GM20000 (cell line): ENCODE measurements around the gene ARHGEF26.
A peak's percentile ranks its signal among the peaks of the same experiment; 100 is the strongest.

ENCODE experiments used
- DNase-seq: peaks from one replicate; pipeline ENCODE4 v3.0.0; 2012; ENCODE audit warnings: low spot score
- CTCF ChIP-seq: IDR thresholded peaks from 2 replicates; pipeline ENCODE4 v1.5.1; 2012; ENCODE audit warnings: mild to moderate bottlenecking, control low read depth; ENCODE audit errors: extremely low read depth, missing control alignments

The ARHGEF26 gene, protein sequence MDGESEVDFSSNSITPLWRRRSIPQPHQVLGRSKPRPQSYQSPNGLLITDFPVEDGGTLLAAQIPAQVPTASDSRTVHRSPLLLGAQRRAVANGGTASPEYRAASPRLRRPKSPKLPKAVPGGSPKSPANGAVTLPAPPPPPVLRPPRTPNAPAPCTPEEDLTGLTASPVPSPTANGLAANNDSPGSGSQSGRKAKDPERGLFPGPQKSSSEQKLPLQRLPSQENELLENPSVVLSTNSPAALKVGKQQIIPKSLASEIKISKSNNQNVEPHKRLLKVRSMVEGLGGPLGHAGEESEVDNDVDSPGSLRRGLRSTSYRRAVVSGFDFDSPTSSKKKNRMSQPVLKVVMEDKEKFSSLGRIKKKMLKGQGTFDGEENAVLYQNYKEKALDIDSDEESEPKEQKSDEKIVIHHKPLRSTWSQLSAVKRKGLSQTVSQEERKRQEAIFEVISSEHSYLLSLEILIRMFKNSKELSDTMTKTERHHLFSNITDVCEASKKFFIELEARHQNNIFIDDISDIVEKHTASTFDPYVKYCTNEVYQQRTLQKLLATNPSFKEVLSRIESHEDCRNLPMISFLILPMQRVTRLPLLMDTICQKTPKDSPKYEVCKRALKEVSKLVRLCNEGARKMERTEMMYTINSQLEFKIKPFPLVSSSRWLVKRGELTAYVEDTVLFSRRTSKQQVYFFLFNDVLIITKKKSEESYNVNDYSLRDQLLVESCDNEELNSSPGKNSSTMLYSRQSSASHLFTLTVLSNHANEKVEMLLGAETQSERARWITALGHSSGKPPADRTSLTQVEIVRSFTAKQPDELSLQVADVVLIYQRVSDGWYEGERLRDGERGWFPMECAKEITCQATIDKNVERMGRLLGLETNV

GRCh38 chr3:154120961-154121700, at the start of gene ARHGEF26:
Gene ARHGEF26, plus strand, starts transcription at chr3:154121390. Its CDS starts 603 bp downstream, at chr3:154121993.
- no peak for TF ChIP-seq CTCF
- DNase-seq = peak; percentile 82

- DNase-seq = no peak
- no peak for TF ChIP-seq CTCF
Measured at GRCh38 chr3:154074966-154075365, 46.2 kb upstream of the ARHGEF26 start.

DNA sequence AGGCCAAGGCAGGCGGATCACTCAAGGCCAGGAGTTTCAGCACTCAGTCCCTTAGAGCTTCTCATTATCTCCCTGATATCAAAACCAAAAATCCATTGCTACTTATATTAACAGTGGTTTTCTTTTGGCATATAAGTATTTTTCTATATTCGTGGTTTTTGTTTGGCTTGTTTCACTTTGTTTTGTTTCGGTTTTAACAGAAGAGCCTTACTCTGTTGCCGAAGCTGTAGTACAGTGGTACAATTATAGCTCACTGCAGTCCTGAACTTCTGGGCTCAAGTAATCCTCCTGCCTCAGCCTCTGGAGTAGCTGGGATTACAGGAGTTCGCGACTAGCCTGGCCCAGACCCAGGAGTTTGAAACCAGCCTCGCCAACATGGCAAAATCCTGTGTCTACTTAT, 42.5 kb upstream of the ARHGEF26 start:
- TF ChIP-seq CTCF = no peak
- no peak for DNase-seq

- no peak for DNase-seq
- no peak for TF ChIP-seq CTCF
Measured at GRCh38 chr3:154081305-154081704, 39.9 kb upstream of the ARHGEF26 start.

DNA sequence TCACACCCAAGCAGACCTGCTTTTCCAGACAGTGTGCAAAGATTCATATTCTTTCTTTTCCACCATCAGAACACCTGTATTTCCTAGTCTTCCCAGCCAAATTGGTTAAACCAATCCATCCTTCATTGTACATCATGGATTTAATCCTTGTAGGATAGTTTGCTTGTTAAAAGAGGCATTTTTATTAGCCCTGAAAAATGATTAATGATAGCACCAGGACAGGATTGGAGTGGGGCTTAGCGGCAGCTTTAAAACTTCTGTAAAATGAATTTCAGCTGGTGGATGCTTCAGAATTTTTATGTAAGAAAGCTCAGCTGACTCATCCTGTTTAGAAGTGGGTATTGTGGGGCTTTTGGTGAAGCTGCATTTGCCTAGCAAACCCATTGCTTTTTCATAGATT, 36.1 kb upstream of the ARHGEF26 start:
- no peak for TF ChIP-seq CTCF
- DNase-seq = no peak

DNA sequence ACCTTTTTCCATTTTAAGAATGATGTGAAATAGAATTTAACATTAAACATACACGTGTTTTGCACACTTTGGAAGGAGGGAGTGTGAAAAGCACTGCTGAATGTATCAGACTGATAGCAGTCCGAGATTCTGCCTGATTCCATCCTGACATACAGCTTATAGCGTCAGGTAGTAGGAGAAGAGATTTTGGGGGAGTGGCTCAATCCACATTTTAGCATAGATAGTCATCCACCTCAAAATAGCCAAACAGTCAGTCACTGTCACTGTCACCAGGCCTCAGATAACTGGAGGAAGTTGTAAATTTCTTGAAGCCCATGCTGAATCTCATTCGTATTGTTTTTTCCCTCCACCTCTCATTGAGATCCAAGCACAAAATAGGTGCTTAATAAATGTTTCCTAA, 35.4 kb upstream of the ARHGEF26 start:
- no peak for DNase-seq

More for the DNA sequence above, 35.4 kb upstream of the ARHGEF26 start:
- TF ChIP-seq CTCF = no peak
